Chondrocyte (in vitro differentiated cells): ENCODE results near the gene CACNA1G. TPM values are rescaled to one million over a fixed set of nuclear protein-coding genes. Genes with fewer than 3 reads are reported as not detected.

Experiments used
- DNase-seq: peaks from one replicate; pipeline ENCODE4 v3.0.0; 2021; ENCODE audit warnings: mixed read lengths, low spot score
- H3K27ac Mint-ChIP-seq: one replicate; pipeline ENCODE4 v1.8.0; 2021; ENCODE audit warnings: mild to moderate bottlenecking, moderate library complexity, mixed read lengths; ENCODE audit not compliant: unreplicated experiment
- H3K27me3 Mint-ChIP-seq: 2 replicates; pipeline ENCODE4 v1.8.0; 2021; ENCODE audit warnings: low read depth, mixed read lengths
- H3K36me3 Mint-ChIP-seq: 2 replicates; pipeline ENCODE4 v1.8.0; 2021; ENCODE audit warnings: low read depth, mixed read lengths
- H3K4me1 Mint-ChIP-seq: 2 replicates; pipeline ENCODE4 v1.8.0; 2021; ENCODE audit warnings: low read depth, mild to moderate bottlenecking, mixed read lengths
- H3K4me3 Mint-ChIP-seq: one replicate; pipeline ENCODE4 v1.8.0; 2021; ENCODE audit warnings: mild to moderate bottlenecking, moderate library complexity, mixed read lengths; ENCODE audit not compliant: unreplicated experiment
- H3K9me3 Mint-ChIP-seq: 2 replicates; pipeline ENCODE4 v1.8.0; 2021; ENCODE audit warnings: low read depth, mixed read lengths
- total RNA-seq: library from RNA; stranded (reverse); gene quantifications from 3 replicates; pipeline ENCODE4 v1.2.1, GENCODE V29; 2021
- TF ChIP-seq, protein P1 (sequence below): fragments of 200-600 bp; sonication (generic); IDR thresholded peaks from 2 replicates; pipeline ENCODE4 v1.5.0; 2021; ENCODE audit warnings: antibody characterized with exemption, mild to moderate bottlenecking, moderate library complexity

CACNA1G gene
- total RNA-seq, 1 donor from 2014 or later, result 0.10 TPM

DNA sequence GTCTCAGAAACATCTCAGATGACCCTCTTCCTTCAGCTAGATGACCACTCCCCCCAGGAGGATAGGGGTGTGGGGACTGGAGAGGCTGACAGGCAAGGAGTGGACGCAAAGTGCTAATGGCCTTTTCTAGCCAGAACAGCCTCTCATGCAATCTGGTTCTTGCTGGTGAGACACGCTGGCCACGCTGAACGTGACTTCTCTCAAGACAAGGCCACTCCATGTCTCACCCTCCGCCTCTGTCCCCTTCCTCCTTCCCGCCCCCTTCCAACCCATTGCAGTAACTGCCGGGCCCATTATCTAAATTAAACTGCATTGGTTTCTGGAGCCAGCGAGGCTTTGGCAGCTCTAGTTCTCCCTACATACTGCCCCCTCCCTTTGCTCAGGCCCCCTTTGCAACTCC lies 9.5 kb downstream of the CACNA1G start:
- no peak overlapping the region for H3K27ac Mint-ChIP-seq
- DNase-seq, result no peak
- H3K36me3 Mint-ChIP-seq, result peaks cover 1% of the 10 kb centered on the region
- TF ChIP-seq, protein P1, sequence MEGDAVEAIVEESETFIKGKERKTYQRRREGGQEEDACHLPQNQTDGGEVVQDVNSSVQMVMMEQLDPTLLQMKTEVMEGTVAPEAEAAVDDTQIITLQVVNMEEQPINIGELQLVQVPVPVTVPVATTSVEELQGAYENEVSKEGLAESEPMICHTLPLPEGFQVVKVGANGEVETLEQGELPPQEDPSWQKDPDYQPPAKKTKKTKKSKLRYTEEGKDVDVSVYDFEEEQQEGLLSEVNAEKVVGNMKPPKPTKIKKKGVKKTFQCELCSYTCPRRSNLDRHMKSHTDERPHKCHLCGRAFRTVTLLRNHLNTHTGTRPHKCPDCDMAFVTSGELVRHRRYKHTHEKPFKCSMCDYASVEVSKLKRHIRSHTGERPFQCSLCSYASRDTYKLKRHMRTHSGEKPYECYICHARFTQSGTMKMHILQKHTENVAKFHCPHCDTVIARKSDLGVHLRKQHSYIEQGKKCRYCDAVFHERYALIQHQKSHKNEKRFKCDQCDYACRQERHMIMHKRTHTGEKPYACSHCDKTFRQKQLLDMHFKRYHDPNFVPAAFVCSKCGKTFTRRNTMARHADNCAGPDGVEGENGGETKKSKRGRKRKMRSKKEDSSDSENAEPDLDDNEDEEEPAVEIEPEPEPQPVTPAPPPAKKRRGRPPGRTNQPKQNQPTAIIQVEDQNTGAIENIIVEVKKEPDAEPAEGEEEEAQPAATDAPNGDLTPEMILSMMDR, result no peak
- H3K9me3 Mint-ChIP-seq, result no peaks in the 10 kb centered on the region
- peaks cover 26% of the 10 kb centered on the region for H3K27me3 Mint-ChIP-seq
- H3K4me1 Mint-ChIP-seq, result peaks cover under 1% of the 10 kb centered on the region
- H3K4me3 Mint-ChIP-seq, result no peak overlapping the region

DNA sequence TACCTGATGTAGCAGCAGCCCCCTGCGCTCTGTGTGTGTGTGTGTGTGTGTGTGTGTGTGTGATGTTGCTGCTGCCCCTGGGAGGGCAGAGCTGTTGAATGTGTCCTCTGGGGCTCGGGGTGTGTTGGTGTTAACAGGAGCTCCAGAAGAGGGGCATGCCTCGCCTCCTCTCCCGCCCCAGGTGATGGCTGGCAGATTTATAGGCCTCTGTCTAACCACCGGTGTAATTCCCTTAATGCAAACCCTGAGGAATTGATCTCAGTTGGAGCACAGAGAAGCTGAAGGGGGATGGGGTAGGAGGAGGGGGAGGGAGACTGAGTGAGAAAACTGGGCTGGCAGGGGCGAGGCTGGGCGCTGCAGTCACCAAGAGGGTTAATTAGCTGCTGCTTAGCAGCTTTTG lies 10.0 kb downstream of the CACNA1G start:
- TF ChIP-seq, protein P1, result no peak
- H3K4me3 Mint-ChIP-seq, result no peak overlapping the region
- no peak for DNase-seq
- H3K4me1 Mint-ChIP-seq, result no peaks in the 10 kb centered on the region
- no peak overlapping the region for H3K27ac Mint-ChIP-seq
- no peaks in the 10 kb centered on the region for H3K9me3 Mint-ChIP-seq
- H3K36me3 Mint-ChIP-seq, result peaks cover 1% of the 10 kb centered on the region
- peaks cover 25% of the 10 kb centered on the region for H3K27me3 Mint-ChIP-seq

DNA sequence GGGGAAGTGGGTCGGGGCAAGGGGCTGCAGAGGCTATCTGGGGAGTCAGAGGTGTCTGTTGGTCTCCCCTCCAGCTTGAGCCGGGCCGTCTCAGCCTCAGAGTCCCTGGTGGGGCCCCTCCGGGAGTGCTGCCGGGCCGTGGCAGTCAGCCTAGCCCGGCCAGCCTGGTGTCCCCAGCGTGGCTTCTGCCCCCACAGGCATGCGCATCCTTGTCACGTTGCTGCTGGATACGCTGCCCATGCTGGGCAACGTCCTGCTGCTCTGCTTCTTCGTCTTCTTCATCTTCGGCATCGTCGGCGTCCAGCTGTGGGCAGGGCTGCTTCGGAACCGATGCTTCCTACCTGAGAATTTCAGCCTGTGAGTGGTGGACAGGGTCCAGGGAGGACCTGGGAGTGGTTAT lies 11.2 kb downstream of the CACNA1G start:
- no peaks in the 10 kb centered on the region for H3K9me3 Mint-ChIP-seq
- no peak overlapping the region for H3K4me3 Mint-ChIP-seq
- no peak overlapping the region for H3K27ac Mint-ChIP-seq
- no peaks in the 10 kb centered on the region for H3K36me3 Mint-ChIP-seq
- H3K4me1 Mint-ChIP-seq, result no peaks in the 10 kb centered on the region
- peaks cover 13% of the 10 kb centered on the region for H3K27me3 Mint-ChIP-seq
- TF ChIP-seq, protein P1, result no peak
- no peak for DNase-seq

DNA sequence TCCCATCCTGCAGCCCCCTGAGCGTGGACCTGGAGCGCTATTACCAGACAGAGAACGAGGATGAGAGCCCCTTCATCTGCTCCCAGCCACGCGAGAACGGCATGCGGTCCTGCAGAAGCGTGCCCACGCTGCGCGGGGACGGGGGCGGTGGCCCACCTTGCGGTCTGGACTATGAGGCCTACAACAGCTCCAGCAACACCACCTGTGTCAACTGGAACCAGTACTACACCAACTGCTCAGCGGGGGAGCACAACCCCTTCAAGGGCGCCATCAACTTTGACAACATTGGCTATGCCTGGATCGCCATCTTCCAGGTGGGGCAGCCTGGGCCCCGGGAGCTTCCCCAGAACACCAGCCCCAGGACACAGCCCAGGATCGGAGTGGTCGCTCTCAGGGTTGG lies 12.0 kb downstream of the CACNA1G start:
- no peak overlapping the region for H3K4me3 Mint-ChIP-seq
- no peak for DNase-seq
- TF ChIP-seq, protein P1, result no peak
- H3K27ac Mint-ChIP-seq, result no peak overlapping the region
- H3K9me3 Mint-ChIP-seq, result no peaks in the 10 kb centered on the region
- peaks cover 7% of the 10 kb centered on the region for H3K27me3 Mint-ChIP-seq
- no peaks in the 10 kb centered on the region for H3K4me1 Mint-ChIP-seq
- no peaks in the 10 kb centered on the region for H3K36me3 Mint-ChIP-seq

DNA sequence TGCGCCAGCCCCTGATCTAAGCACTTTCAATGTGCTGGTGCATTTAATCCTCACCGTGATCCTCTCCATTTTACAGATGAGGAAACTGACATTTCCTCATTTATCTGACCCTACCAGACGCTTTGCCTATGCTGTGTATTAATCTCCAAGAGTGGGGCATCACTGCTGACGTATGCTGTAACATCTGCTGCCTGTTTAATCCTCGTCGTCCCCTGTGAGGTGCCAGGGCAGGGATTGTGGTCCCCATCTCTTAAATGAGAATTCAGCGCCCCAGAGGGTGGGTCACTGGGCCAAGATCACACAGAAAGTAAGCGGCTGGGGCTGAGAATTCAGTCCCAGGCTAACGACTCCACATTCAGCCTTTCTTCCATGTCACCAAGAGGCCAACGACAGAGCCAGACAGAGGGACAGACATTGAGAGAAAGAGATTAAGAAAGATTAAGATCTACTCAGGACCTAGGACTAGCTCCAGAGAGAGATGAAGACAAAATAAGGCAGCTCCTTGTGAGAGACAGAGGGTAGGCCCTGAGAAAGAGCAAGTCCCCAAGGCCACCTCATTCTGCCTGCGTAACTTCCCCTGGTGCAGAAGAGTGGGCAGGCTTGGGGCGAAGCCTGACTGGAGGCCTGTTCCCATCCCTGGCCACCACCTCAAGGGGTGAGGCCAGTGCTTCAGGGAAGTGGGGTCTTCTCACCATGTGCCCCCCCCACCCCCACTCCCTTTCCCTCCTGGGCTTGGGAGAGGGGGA lies 13.5 kb downstream of the CACNA1G start:
- no peak for DNase-seq
- Mint-ChIP-seq H3K27me3 (peaks cover 17% of the 10 kb centered on the region), H3K9me3 (no peaks in the 10 kb centered on the region), H3K27ac (no peak overlapping the region), H3K4me3 (no peak overlapping the region), H3K4me1 (no peaks in the 10 kb centered on the region), H3K36me3 (no peaks in the 10 kb centered on the region)
- TF ChIP-seq, protein P1, result no peak
